K562 (cell line): ENCODE results near the gene EXOC6. TPM values are rescaled to one million over a fixed set of nuclear protein-coding genes. Genes with fewer than 3 reads are reported as not detected.

ENCODE experiments used
- ATAC-seq: fragments of 200-7000 bp; cut with Tn5 transposase; 3 replicates; pipeline ENCODE4 v1.9.1; 2020; ENCODE audit warnings: moderate library complexity
- BruUV-seq: library from RNA; stranded (reverse); fragments of 400-500 nt; replicated peaks from 2 replicates; lab custom pipeline; 2021; lab: Mats Ljungman, UMichigan
- CTCF ChIA-PET: fragments of 300-600 bp; formaldehyde crosslinking; extraction: SDS; loops from one replicate; lab custom pipeline; 2021; ENCODE audit warnings: low intra/inter-chr PET ratio; lab: Yijun Ruan, JAX
- POLR2A ChIA-PET: fragments of 300-600, 350-650 bp; sonication (Branson Sonifier 250); formaldehyde crosslinking; extraction: SDS; loops from one replicate; lab custom pipeline; 2021; ENCODE audit warnings: antibody characterized with exemption, inconsistent platforms; lab: Yijun Ruan, JAX
- DNase-seq, 4 experiments: peaks; one replicate each; pipeline versions ENCODE4 v3.0.0 to v3.0.0-alpha.2; 2011 to 2018; ENCODE audit warnings: low spot score in 3 of 4, mixed read lengths in 3 of 4; ENCODE audit errors: extremely low read depth in 1 of 4
- FAIRE-seq: peaks from 2 replicates; lab custom pipeline; 2011; peaks lifted over from hg19 to GRCh38; lab: Jason Lieb, UNC
- H2AFZ ChIP-seq: 2 replicates; pipeline ENCODE4 v1.6.0; 2011; ENCODE audit warnings: low read depth, low read length, control low read depth, inconsistent platforms
- H3K27ac ChIP-seq: fragments of 200-600 bp; 3 replicates; pipeline ENCODE4 v1.8.0; 2011; ENCODE audit warnings: low read depth, mild to moderate bottlenecking, control low read depth, inconsistent platforms, low read length, moderate library complexity, mixed read lengths; ENCODE audit errors: extremely low read depth
- H3K27me3 ChIP-seq, 2 experiments: fragments of 300-600 bp in 1 of 2; 2 replicates in 1 of 2; 3 replicates in 1 of 2; pipeline versions ENCODE4 v1.6.0 to v1.8.0; 2011; ENCODE audit warnings: inconsistent platforms in 2 of 2, low read length in 2 of 2, mild to moderate bottlenecking in 1 of 2, mixed read lengths in 1 of 2, moderate library complexity in 1 of 2; ENCODE audit not compliant: control insufficient read depth in 2 of 2, insufficient read depth in 2 of 2
- H3K36me3 ChIP-seq: fragments of 300-600 bp; 3 replicates; pipeline ENCODE4 v1.8.0; 2011; ENCODE audit warnings: mild to moderate bottlenecking, low read length, inconsistent platforms; ENCODE audit not compliant: control insufficient read depth, insufficient read depth
- H3K4me1 ChIP-seq, 2 experiments: fragments of 200-600 bp in 1 of 2; replicated peaks in 1 of 2; 2 replicates in 1 of 2; 3 replicates in 1 of 2; pipeline versions ENCODE4 v1.5.1 to v1.8.0; 2011; ENCODE audit warnings: inconsistent platforms in 2 of 2, low read length in 2 of 2, mild to moderate bottlenecking in 1 of 2, mixed read lengths in 1 of 2, moderate library complexity in 1 of 2; ENCODE audit not compliant: control insufficient read depth in 2 of 2, insufficient read depth in 2 of 2
- H3K4me2 ChIP-seq: 2 replicates; pipeline ENCODE4 v1.6.1; 2011; ENCODE audit warnings: low read length, control low read depth, inconsistent platforms, mixed read lengths; ENCODE audit not compliant: insufficient read depth
- H3K4me3 ChIP-seq: fragments of 200-600 bp; sonication (generic), shearing (Covaris generic); 2 replicates; pipeline ENCODE4 v1.5.1; 2016; ENCODE audit warnings: control low read depth, inconsistent platforms
- H3K79me2 ChIP-seq: fragments of 200-600 bp; 3 replicates; pipeline ENCODE4 v1.8.0; 2011; ENCODE audit warnings: low read length, inconsistent platforms; ENCODE audit not compliant: control insufficient read depth, insufficient read depth
- H3K9ac ChIP-seq, 2 experiments: 2 replicates each; pipeline versions ENCODE4 v1.6.0 to v1.6.1; 2011; ENCODE audit warnings: low read depth in 2 of 2, low read length in 2 of 2, control low read depth in 1 of 2, inconsistent platforms in 1 of 2, mild to moderate bottlenecking in 1 of 2, mixed read lengths in 1 of 2; ENCODE audit not compliant: insufficient read depth in 1 of 2
- H3K9me1 ChIP-seq: one replicate; pipeline ENCODE4 v1.6.0; 2011; ENCODE audit warnings: inconsistent platforms, mild to moderate bottlenecking, low read length, moderate library complexity; ENCODE audit not compliant: control insufficient read depth, insufficient read depth
- H3K9me3 ChIP-seq: replicated peaks from 2 replicates; pipeline ENCODE4 v1.5.1; 2011; ENCODE audit warnings: low read depth, low read length, inconsistent platforms; ENCODE audit not compliant: control insufficient read depth, insufficient read depth
- H4K20me1 ChIP-seq: replicated peaks from 2 replicates; pipeline ENCODE4 v1.6.1; 2011; ENCODE audit warnings: low read length, inconsistent platforms, mixed read lengths; ENCODE audit not compliant: control insufficient read depth, insufficient read depth
- CHD4 ChIP-seq: fragments of 200-600 bp; sonication (generic); IDR thresholded peaks from 3 replicates; pipeline ENCODE4 v1.6.1; 2012; ENCODE audit warnings: low read depth, mild to moderate bottlenecking, mixed read lengths, low read length, inconsistent platforms; ENCODE audit not compliant: insufficient read depth, insufficient replicate concordance, poor library complexity, severe bottlenecking
- E4F1 ChIP-seq: fragments of 250-450 bp; sonication (Bioruptor Pico); IDR thresholded peaks from 2 replicates; pipeline ENCODE4 v1.5.0; 2021; ENCODE audit warnings: mild to moderate bottlenecking, borderline replicate concordance
- GTF2B ChIP-seq: IDR thresholded peaks from 2 replicates; pipeline ENCODE4 v1.6.1; 2011; ENCODE audit not compliant: insufficient read length; ENCODE audit errors: extremely low read depth
- MYC ChIP-seq, 2 experiments: fragments of 250-450 bp in 1 of 2; sonication (Bioruptor Pico) in 1 of 2; IDR thresholded peaks; 2 replicates each; pipeline versions ENCODE4 v1.5.1 to v1.6.1; 2012 to 2021; ENCODE audit warnings: low read depth in 2 of 2, borderline replicate concordance in 1 of 2, improper control_type of control experiment in 1 of 2, low read length in 1 of 2, mild to moderate bottlenecking in 1 of 2, moderate library complexity in 1 of 2
- NCOA6 ChIP-seq: fragments of 450-650 bp; IDR thresholded peaks from 2 replicates; pipeline ENCODE4 v1.6.1; 2017; ENCODE audit warnings: mild to moderate bottlenecking
- SIN3A ChIP-seq, 2 experiments: fragments of 150-350 bp in 1 of 2; IDR thresholded peaks; 2 replicates each; pipeline ENCODE4 v1.6.1; 2011 to 2016; ENCODE audit warnings: borderline replicate concordance in 2 of 2, low read depth in 2 of 2, low read length in 2 of 2, mild to moderate bottlenecking in 2 of 2, moderate library complexity in 2 of 2; ENCODE audit not compliant: control insufficient read depth in 1 of 2
- TAL1 ChIP-seq: fragments of 450-650 bp; IDR thresholded peaks from 2 replicates; pipeline ENCODE4 v1.6.1; 2016; ENCODE audit warnings: mild to moderate bottlenecking
- ZBTB7A ChIP-seq: IDR thresholded peaks from 2 replicates; pipeline ENCODE4 v1.6.1; 2011; ENCODE audit warnings: low read depth, mild to moderate bottlenecking, low read length, moderate library complexity, borderline replicate concordance; ENCODE audit not compliant: control insufficient read depth
- ZFP36 ChIP-seq: fragments of 150-350 bp; IDR thresholded peaks from 2 replicates; pipeline ENCODE4 v1.6.1; 2018; ENCODE audit warnings: low read length, low read depth; ENCODE audit not compliant: partially characterized antibody
- WGBS: fragments of 100-300 bp; shearing (Covaris generic); methylation state at CpG from one replicate; pipeline ENCODE4 v1.1.6; 2016; ENCODE audit warnings: low coverage, mixed read lengths; ENCODE audit not compliant: insufficient coverage; ENCODE audit errors: missing lambda C conversion rate; 5-methylcytosine and 5-hydroxymethylcytosine counted together
- in situ Hi-C: fragments of 300-500 bp; cut with MboI; formaldehyde crosslinking; loops from 4 replicates; pipeline ENCODE4 v1.15.0; 2018; ENCODE audit warnings: inconsistent platforms, mixed read lengths
- intact Hi-C: fragments of 100-400 bp; cut with micrococcal nuclease; formaldehyde crosslinking; loops from 2 replicates; pipeline ENCODE4 v1.14.2; 2022
- polyA plus RNA-seq, 8 experiments: library from polyadenylated mRNA; depleted of rRNA in 4 of 8; stranded (reverse) in 5 of 8; unstranded in 3 of 8; fragments of >200 nt; fragmentation: Nextera tagmentation in 2 of 8; fragmentation: Illumina TruSeq in 1 of 8; extraction: Ambion mirVana in 2 of 8; extraction: Trizol in 1 of 8; gene quantifications; 2 replicates each; pipeline versions ENCODE4 v1.2.1 to v1.2.3, GENCODE V29; 2011 to 2014; ENCODE audit warnings: inconsistent platforms in 1 of 8, missing spikeins in 1 of 8
- total RNA-seq, 7 experiments: library from RNA; depleted of rRNA in 6 of 7; stranded (reverse); fragments of >200 nt in 6 of 7; fragmentation: Illumina TruSeq in 2 of 7; extraction: Trizol in 2 of 7; gene quantifications; 2 replicates each; pipeline versions ENCODE4 v1.2.1 to v1.2.3, GENCODE V29; 2011 to 2021; ENCODE audit warnings: low replicate concordance in 1 of 7

Gene EXOC6
- total and polyA plus RNA-seq, 9 of the 15 experiments (the other 6 are each of a cell fraction or from before 2014, with no cell fraction given) = 13.9 to 42.8 (median 24.9) TPM

- H3K27me3 ChIP-seq = peaks cover 2 to 11% of the 10 kb centered on the region in 2 experiments; a peak in 4 of 5 replicates
- no peaks in the 10 kb centered on the region for H3K9me3 ChIP-seq
- H3K27ac ChIP-seq = no peak overlapping the region
- no peaks in the 10 kb centered on the region for H3K79me2 ChIP-seq
- 7% methylated on average over 3 of the region's 3 CpGs for WGBS
- no peak overlapping the region for H3K4me3 ChIP-seq
- H3K36me3 ChIP-seq = no peaks in the 10 kb centered on the region
- TF ChIP-seq NCOA6 = no peak
- TF ChIP-seq ZBTB7A = no peak
- TF ChIP-seq E4F1 (CRISPR knock-in tag) = no peak
- TF ChIP-seq MYC (IDR thresholded peaks at IDR 0.05; ENCODE audit: low read depth, low read length) = no peak
- TF ChIP-seq MYC (CRISPR knock-in tag; IDR thresholded peaks at IDR 0.05; ENCODE audit: borderline replicate concordance, low read depth) = no peak
- TF ChIP-seq TAL1 = no peak
- TF ChIP-seq SIN3A (IDR thresholded peaks at IDR 0.05; ENCODE audit: borderline replicate concordance in 2 of 2, control insufficient read depth in 1 of 2, low read depth in 2 of 2, low read length in 2 of 2) = no peak
- no peak for TF ChIP-seq GTF2B
- no peak for TF ChIP-seq CHD4
- TF ChIP-seq ZFP36 = no peak
- no peaks in the 10 kb centered on the region; the same call in 1 of the 2 replicates for H4K20me1 ChIP-seq
- no peak for ATAC-seq
- no peak overlapping the region for H3K4me2 ChIP-seq
- H3K9ac ChIP-seq = no peak overlapping the region
- CTCF ChIA-PET = no interaction called here
- no peak overlapping the region for H2AFZ ChIP-seq
- no TSS peak for BruUV-seq
- in situ Hi-C loops (loop anchor here (10.0 kb wide), 1 partner anchor 273 kb away; no protein-coding TSS in a partner anchor), intact Hi-C loops (loop anchor here (2.0 kb wide), 1 partner anchor 275 kb away; no protein-coding TSS in a partner anchor)
- DNase-seq = no peak
- peaks cover 2% of the 10 kb centered on the region for H3K9me1 ChIP-seq
- POLR2A ChIA-PET = no interaction called here
- FAIRE-seq = no peak
- H3K4me1 ChIP-seq = peaks cover 0 to 12% of the 10 kb centered on the region in 2 experiments; a peak in 3 of 5 replicates
Observed at GRCh38 chr10:93081318-93081717, 233.0 kb downstream of the EXOC6 start.
